GM21528 (cell line): Measurements from ENCODE around the gene FGD6.
A peak's percentile ranks its signal among the peaks of the same experiment; 100 is the strongest.
"Not testable (repeated sequence)": the region's sequence is repeated elsewhere in the genome, so short reads cannot be mapped to it uniquely, and the experiment has no call there.

Experiments
- ATAC-seq: cut with Tn5 transposase; IDR thresholded peaks from one replicate; pipeline ENCODE4 v1.9.1; 2021; ENCODE audit warnings: mild to moderate bottlenecking, moderate library complexity; ENCODE audit not compliant: unreplicated experiment, low FRiP score

Gene FGD6

DNA sequence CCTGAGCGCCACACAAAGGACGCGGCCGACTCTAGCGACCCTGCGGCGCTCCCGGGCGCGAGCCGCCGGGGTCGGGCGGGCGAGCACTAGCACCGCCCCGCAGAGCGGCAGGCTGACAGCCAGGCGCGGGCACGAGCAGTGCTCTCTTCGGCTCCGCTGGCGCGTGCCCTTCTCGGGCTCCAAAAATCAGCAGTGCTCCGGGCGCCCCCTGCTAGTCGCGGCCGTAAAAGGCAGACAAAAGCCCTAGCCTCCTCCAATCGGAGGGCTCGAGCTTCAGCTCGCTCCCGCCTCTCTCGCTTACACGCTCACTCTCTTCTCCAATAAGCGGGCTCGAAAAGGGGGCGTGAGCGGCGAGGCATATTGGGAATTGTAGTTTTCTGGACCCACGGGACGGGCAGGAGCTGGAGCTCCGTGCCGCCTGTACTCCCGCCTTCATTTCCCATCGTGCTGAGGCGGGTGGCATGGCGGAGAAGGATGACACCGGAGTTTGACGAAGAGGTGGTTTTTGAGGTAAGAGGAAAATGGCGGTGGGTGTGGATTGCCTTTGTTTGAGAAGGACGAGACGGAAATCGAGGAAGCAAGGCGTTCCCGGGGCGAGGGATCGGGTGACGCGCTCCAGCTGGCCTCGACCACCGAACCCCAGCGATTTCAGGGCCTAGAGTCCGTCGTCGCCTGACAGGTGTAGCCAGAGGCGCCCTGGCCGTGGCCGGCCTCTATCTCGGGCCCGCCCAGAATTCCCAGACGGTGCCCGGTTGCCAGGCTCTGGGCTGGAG lies at the start of gene FGD6, which contains the start of gene VEZT:
Gene FGD6, minus strand, starts transcription at position 91 of the 773 bp plus-strand sequence. CDS start 227 bp downstream, outside the sequence.
Gene VEZT, plus strand, starts transcription at position 431 of the 773 bp plus-strand sequence. Its CDS starts 44 bp downstream, at position 475.
- peak; percentile 95 for ATAC-seq

DNA sequence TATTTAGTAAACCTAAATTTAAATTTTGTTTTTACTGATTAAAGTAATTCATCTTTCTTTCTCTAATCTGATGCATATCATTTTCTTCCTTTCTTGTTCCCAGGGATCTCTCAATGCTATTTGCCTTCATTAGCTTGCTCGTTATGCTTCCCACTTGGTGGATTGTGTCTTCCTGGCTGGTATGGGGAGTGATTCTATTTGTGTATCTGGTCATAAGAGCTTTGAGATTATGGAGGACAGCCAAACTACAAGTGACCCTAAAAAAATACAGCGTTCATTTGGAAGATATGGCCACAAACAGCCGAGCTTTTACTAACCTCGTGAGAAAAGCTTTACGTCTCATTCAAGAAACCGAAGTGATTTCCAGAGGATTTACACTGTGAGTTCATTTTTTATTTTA lies 49.0 kb upstream of the FGD6 start:
- ATAC-seq: no peak

DNA sequence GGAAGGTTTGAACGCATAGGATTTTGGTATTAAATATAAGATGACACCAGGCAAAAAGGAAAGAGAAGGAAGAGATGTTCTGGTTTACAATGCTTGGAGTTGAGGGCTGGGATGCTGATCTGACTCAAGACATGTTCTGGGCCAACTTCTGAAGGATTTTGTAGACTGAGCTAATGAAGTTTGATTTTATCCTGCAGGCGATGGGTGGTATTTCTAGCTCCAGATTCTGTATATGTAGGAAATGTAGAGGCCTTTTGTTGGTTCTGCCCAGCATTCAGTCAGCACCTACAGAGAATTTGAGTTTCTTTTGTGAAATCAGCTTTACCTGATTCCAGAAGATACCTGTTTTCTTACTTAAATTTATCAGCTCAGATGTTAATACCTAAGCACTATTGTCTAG lies 48.5 kb upstream of the FGD6 start:
- no peak for ATAC-seq

DNA sequence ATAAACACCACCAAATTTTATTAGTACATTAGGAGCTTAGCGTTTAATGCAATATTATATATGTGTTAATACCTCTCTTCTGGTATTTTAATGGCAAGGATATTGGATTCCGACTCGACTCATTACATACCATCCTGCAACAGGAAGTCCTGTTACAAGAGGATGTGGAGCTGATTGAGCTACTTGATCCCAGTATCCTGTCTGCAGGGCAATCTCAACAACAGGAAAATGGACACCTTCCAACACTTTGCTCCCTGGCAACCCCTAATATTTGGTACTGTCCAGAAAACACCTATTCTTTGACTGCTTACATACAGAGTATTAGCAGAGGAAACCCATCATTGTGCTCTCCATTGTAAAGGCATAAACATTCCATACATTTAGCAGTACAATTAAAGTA lies 45.5 kb upstream of the FGD6 start:
- no peak for ATAC-seq

DNA sequence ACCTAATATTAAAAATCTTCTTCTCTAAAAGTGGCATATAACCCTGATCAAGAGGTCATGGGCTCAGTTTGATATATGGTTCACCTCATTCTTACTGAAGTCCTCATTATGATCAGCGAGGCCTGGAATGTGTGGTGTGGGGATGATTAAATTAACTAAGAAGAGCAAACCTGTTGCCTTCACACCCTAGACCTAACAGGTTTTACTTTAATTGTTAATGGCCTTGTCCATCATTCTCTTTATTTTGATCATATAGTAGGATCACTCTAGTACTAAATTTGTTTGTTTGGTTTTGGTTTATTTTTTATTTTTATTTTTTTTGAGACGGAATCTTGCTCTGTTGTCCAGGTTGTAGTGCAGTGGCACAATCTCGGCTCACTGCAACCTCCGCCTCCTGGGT lies 43.8 kb upstream of the FGD6 start:
- no peak for ATAC-seq

DNA sequence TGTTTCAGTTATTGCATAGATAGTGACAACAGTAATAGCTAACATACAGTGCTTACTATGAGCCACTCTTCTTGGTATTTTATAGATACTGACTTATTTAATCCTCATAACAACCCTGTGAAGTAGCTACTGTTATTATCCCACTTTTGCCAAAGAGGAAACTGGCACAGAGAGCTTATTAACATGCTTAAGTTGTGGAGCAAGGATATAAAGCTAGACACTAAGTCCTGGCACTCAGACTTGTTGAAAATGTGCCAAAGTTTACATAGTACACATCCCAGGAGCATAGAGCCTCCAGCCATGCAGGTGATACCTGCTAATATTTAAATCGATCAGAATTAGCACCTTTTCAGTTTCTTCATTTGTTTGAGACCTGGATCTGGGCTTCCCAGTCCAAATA lies 42.1 kb upstream of the FGD6 start:
- ATAC-seq: no peak

DNA sequence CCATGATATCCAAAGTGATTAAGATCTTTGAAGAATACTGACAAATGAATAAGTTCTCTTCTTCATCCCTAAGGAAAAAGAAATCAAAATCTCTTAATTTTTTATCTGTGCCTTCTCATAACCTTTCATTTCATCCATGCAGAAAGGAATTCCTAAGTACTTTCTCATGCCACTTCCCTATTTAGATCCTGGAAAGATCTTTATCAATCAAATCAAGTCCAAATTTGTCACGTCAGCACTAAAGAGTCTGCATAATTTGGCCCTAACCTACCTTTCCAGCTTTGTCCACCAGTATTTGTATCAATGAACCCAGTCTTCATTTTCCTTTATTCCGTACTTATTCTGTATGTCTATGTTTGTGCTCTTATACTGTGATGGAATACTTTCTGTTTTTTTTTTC lies 41.5 kb upstream of the FGD6 start:
- no peak for ATAC-seq

DNA sequence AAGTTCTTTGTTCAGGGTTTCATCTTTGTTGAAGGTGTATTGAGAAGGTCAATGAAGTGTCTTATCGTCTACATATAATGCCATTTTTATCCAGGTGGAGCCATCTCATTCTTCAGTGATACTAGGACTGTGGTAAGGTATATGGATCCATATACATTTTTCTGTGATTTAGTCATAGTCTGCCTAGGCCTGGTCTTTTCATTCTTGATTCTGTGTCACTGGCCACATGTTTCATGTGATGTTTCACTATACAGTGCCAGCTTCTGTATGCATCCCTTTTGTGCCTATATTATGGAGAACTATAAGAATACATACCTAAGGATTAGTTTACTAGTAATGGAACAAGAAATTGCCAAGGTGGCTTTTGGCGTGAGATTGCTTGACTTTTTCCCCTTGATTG lies 40.9 kb upstream of the FGD6 start:
- no peak for ATAC-seq

DNA sequence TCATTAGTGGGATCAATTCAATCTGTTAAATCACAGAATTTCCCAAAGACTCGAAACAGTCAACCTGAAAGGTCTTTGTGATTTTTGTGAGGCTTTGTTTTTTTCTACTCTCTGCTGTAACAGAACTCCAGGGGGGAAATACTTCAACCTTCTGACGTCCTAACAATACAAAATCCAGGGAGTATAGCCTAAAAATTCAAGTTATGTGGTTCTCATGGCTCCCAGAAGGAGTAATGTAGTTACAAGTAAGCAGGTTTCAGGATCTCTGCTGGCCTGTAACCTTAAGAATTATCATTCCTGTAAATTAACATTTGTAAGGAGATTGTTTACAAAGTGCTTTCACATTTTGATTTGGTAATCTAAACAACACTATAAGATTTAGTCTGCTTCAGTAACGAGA lies 40.3 kb upstream of the FGD6 start:
- ATAC-seq: no peak

DNA sequence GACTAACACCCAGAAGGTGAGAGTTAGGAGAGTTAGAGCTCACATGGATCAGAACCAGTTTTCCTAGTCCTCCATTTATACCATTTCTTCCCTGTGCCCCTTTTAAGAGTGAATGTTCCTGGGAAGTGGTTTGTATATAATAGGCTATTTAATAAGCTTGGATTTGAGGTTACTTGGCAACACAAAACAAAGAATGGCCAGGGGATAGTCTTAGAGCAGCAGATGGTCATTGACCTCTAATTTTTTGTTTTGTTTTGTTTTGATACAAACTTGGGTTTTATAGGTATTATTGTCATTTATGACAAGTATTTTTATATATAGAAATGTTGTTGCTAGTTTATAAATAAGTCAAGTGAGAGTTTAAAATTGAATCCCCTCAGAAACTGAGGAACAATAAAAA lies 36.1 kb upstream of the FGD6 start:
- no peak for ATAC-seq

DNA sequence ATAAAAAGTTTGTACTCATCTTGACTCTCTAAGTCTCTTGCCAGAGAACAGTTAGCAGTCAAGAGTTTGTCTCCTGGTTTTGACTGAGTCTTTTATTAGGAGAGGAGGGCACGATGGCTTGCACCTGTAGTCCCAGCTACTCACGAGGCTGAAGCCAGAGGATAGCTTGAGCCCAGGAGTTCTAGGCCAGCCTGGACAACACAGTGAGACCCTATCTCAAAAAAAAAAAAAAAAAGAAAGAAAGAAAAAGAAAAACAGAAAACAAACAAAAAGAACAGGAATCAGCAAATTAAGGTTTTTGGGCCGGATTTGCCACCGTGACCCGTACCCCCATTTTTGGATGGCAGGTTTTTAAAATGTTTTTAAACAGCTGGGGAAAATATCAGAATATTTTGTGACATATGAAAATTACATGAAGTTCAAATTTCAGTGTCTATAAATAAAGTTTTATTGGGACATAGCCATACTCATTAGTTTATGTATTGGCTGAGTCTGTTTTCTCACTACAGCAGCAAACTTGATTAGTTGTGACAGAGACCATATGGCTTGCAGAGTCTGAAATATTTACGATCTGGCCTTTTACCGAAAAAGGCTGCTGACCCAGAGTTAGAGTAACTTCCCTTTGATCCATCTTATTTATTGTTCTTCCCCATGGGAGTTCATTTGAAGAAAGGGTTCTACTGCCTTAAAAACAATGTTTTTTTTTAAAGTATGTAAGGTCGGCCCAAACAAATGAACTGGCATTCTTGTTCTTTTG lies 31.5 kb upstream of the FGD6 start:
- ATAC-seq: no peak

DNA sequence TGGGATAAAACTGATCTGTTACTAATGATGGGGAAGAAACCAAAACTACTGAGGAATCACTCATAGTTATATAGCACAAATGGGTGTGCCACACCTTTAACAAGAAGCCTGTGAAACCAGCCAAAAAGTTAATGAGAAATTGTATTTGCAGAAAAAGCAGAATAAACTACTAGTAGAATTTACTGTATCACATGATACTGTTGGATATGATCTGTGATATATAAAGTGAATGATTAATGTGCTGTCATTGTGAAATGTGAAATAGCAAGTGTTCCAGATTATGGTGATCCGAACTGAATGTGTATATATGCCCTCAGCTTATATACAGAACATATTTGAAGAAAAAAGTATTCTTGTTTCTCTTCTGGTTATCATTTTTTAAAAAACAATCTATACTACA lies 30.8 kb upstream of the FGD6 start:
- no peak for ATAC-seq

DNA sequence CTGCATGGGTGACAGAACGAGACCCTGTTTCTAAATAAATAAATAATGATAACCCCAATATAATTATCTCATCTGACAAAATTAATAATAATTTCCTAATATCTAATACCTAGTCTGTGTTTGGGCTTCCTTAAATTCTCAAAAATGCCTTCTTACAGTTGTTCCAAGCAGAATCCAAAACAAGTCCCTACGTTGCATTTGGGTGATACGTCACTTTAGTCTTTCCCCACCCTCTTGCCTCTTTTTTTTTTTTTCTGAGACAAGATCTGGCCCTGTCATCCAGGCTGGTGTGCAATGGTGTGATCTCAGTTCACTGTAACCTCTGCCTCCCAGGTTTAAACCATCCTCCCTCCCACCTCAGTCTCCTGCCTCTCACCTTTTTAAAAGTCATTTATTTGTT lies 27.1 kb upstream of the FGD6 start:
- ATAC-seq: no peak

DNA sequence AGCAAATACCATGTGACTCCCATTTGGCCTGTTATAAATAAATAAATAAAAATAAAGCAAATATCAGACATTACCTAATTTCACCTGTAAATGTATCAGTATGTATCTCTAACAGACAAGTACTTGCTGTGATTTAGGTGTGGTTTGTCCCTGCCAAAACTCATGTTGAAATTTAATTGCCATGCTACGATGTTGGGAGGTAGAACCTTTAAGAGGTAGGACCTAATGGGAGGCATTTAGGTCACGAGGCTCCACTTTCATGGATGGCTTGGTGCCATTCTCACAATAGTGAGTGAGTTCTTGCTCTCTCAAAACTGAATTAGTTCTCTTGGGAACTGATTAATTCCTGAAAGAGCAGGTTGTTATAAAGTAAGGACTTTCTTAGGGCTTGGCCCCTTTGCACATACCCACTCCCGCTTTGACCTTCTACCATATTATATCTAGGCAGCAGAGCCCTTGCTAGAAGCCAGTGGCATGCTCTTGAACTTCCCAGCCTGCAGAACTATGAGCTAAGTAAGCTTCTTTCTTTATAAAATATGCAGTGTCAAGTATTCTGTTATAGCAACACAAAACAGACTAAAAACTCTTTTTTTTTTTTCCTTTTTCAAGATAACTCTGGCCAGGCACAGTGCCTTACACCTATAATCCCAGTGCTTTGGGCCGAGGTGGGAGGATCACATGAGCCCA lies 26.4 kb upstream of the FGD6 start:
- no peak for ATAC-seq

DNA sequence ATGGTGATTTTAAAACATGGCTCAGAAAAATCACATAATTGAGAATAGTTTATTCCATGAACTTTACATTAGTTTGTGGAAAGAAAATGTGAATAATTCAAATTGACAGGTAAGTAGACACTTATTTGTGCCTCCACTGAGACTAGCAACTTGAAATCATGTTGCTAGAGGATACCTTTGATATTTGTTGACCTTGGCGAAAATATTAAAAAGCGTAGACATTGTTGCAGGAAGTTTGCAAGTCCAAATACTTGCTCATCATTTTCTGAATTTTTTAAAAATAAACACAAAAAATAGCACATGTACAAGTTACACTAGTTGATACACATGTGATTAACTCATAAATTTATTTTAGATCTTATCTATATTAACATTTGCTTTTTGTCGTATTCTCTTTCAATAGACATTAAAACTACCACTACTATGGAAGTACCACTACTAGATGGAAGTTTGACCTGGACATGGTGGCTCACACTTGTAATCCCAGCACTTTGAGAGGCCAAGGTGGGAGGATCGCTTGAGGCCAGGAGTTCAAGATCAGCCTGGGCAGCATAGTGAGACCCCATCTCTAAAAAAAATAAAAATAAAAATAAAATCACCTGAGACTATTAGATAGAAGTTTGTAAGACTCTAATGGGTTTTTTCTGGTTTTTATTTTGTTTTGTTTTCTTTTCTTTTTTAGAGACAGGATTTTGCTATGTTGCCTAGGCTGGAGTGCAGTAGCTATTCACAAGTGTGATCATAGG lies 24.7 kb upstream of the FGD6 start:
- no peak for ATAC-seq

DNA sequence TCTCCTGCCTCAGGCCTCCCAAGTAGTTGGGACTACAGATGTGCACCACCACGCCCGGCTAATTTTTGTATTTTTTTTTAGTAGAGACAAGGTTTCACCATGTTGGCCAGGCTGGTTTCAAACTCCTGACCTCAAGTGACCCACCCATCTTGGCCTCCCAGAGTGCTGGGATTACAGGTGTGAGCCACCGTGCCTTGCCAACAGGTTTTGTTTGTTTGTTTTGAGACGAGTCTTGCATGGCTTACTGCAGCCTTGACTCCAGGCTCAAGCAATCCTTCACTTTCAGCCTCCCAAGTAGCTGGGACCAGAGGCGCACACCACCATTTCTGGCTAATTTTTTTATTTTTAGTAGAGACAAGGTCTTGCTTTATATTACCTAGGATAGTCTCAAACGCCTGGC lies 23.9 kb upstream of the FGD6 start:
- not testable (repeated sequence) for ATAC-seq

DNA sequence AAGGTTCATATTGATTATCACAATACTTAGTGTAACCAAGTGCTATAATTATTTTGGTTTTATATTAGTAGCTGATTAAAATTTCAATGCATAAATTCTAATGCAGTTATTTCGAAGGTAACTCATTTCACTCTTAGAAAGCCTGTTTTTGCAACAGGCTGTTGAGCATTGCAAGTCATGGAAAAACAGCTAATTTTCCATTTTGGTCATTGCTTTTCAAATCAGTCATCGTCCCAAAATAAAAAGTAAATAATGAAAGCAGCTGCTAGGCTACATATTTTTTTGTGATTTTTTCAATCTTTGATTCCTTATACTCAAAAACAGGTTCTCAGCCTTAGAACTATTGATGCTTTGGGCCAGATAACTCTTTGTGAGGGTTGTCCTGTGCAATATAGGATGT lies 23.3 kb upstream of the FGD6 start:
- ATAC-seq: no peak

DNA sequence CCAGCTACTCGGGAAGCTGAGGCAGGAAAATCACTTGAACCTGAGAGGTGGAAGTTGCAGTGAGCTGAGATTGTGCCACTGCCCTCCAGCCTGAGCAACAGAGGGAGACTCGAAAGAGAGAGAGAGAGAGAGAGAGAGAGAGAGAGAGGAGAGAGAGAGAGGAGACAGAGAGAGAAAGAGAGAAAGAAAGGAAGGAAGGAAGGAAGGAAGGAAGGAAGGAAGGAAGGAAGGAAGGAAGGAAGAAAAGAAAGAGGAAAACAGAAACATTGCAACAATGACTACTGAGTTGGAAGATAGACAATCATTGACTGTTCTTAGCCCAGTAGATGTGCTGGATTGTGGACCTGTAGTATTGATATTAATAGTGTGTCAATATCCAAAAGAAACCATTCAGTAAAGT lies 22.6 kb upstream of the FGD6 start:
- ATAC-seq: not testable (repeated sequence)

DNA sequence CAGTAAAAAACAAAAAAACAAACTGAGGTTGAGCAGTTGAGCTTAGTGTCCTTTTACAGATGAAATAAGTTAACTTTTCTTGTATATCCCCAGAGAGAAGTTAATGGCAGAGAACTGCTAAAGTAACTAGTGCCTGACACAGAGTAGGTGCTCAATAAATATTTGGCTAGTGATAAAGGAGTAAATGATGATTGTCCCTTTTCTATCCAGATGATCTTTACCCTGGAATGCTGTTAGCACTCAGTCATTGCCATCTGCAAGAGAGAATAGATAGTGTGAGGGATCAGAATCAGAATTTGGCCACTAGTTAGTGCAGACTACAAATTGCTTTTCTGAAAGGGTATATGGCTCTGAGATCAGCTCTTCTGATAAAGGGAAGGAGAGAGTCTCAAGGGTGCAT lies 21.9 kb upstream of the FGD6 start:
- no peak for ATAC-seq

DNA sequence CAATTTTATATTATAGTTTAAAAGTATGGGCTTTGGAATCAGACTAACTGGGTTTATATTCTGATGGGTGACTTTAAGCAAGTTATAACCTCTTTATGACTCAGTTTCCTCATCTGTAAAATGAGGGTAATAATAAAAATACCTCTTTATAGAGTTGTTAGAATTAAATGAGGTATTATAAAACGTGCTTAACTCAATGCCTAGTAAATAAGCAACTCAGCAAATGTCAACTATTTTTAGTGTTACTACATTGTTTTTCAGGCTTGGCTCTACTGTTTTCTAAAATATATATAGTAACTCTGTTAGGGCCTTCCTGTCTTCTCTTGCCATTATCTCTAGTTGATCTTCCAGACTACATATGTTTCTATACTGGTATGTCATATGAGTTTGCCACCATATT lies 20.9 kb upstream of the FGD6 start:
- ATAC-seq: no peak

DNA sequence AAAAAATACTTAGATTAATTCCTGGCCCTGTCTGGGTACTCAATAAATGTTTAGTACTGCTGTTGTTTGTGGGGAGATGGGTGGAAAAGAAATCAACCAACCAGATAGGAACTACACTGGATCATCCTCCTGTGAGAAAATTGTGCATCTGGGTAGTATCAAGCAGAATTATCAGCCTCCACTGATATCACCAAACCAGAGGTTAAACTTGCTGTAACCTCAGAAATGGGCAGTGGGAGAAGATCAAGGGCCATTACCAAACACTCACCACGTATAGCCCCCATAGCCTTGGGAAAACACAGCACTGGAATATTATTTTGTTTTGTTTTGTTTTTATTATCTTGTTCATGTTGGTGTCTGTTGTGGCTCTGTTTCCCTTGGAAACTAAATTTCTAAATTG lies 20.0 kb upstream of the FGD6 start:
- no peak for ATAC-seq
